Adrenal gland (tissue), 19 donors: ENCODE data around the gene ARHGEF7. TPM values are rescaled to one million over a fixed set of nuclear protein-coding genes. Genes with fewer than 3 reads are reported as not detected.

Source experiments
- DNase-seq, 7 donors: peaks; one replicate each; pipeline ENCODE4 v3.0.0-alpha.2; 2019 to 2020
- H3K27ac ChIP-seq, 5 donors: fragments of 200-600 bp; sonication (generic) in 4 of 5; 1 replicate in 3 of 5; 2 replicates in 2 of 5; pipeline versions ENCODE4 v1.5.1 to v1.8.0; 2016 to 2020; ENCODE audit warnings: mild to moderate bottlenecking in 1 of 5
- H3K27me3 ChIP-seq: fragments of 200-600 bp; 2 replicates; pipeline ENCODE4 v1.8.0; 2021
- H3K36me3 ChIP-seq, 2 donors: fragments of 200-600 bp; replicated peaks in 1 of 2; 1 replicate in 1 of 2; 2 replicates in 1 of 2; pipeline versions ENCODE4 v1.5.1 to v1.8.0; 2018 to 2022
- H3K4me1 ChIP-seq, 2 donors: fragments of 200-600 bp; replicated peaks in 1 of 2; 1 replicate in 1 of 2; 2 replicates in 1 of 2; pipeline versions ENCODE4 v1.5.1 to v1.8.0; 2018 to 2021
- H3K4me3 ChIP-seq, 4 donors: fragments of 200-600 bp; sonication (generic) in 3 of 4; one replicate each; pipeline ENCODE4 v1.5.1; 2016 to 2018
- H3K9me3 ChIP-seq, 3 donors: fragments of 200-600 bp; sonication (generic) in 1 of 3; replicated peaks in 1 of 3; 1 replicate in 2 of 3; 2 replicates in 1 of 3; pipeline versions ENCODE4 v1.5.1 to v1.8.0; 2016 to 2021
- CTCF ChIP-seq, 6 experiments: fragments of 450-650 bp in 4 of 6; fragments of 200-600 bp in 2 of 6; sonication (generic) in 1 of 6; IDR thresholded peaks; 1 replicate in 5 of 6; 2 replicates in 1 of 6; pipeline versions ENCODE4 v1.5.1 to v1.8.0; 2016 to 2021; ENCODE audit warnings: antibody characterized with exemption in 6 of 6, mild to moderate bottlenecking in 2 of 6, moderate library complexity in 1 of 6
- POLR2A ChIP-seq, 2 donors: fragments of 450-650 bp; IDR thresholded peaks; one replicate each; pipeline ENCODE4 v1.6.1; 2017; ENCODE audit warnings: antibody characterized with exemption in 2 of 2, mild to moderate bottlenecking in 2 of 2, moderate library complexity in 1 of 2
- WGBS, 4 donors: extraction: QIAGEN DNeasy Blood & Tissue Kit in 2 of 4; methylation state at CpG; one replicate each; pipeline versions ENCODE4 v1.1.5 to v1.1.7; 2013 to 2017; 5-methylcytosine and 5-hydroxymethylcytosine counted together
- intact Hi-C, 2 donors: fragments of 100-400 bp; cut with DNase I; formaldehyde crosslinking; loops; one replicate each; pipeline versions ENCODE4 v1.14.1 to v1.15.0; 2022 to 2023
- long read RNA-seq, 10 donors: library from polyadenylated mRNA in 3 of 10; unstranded in 2 of 10; stranded (forward) in 1 of 10; transcript quantifications; one replicate each; pipeline ENCODE4 v2.0.0 and lab custom pipeline, GENCODE V29; 2021 to 2026
- polyA plus RNA-seq, 3 donors: library from polyadenylated mRNA; stranded (reverse); fragments of 200-250 nt in 2 of 3; fragments of 350-450 nt in 1 of 3; fragmentation: Illumina TruSeq in 1 of 3; extraction: RNeasy Lipid Tissue Mini Kit (QIAGEN cat#74804) in 1 of 3; gene quantifications; one replicate each; pipeline ENCODE4 v1.2.3, GENCODE V29; 2013 to 2014
- total RNA-seq, 9 donors: library from RNA; depleted of rRNA in 4 of 9; stranded (reverse); fragments of >200 nt in 4 of 9; fragments of 120-200 nt in 1 of 9; fragmentation: NEBNext Ultra II Directional in 1 of 9; extraction: Animal tissue kit (Norgen Biotek cat#: 25700) in 1 of 9; gene quantifications; one replicate each; pipeline versions ENCODE4 v1.1.0 to v1.2.4, GENCODE V29; 2013 to 2023
- donor health status: healthy with polysubstance abuse.
- donor health status: Bipolar disorder and iron deficiency.
- donor health status: DM: yes; HTN: yes; CAD: no.
- donor health status: DM: no; HTN: no; CAD: no.
- donor health status: DM: no; HTN: no; CAD: no.
- donor health status: DM: yes; HTN: yes; CAD: no.

ARHGEF7 gene, protein sequence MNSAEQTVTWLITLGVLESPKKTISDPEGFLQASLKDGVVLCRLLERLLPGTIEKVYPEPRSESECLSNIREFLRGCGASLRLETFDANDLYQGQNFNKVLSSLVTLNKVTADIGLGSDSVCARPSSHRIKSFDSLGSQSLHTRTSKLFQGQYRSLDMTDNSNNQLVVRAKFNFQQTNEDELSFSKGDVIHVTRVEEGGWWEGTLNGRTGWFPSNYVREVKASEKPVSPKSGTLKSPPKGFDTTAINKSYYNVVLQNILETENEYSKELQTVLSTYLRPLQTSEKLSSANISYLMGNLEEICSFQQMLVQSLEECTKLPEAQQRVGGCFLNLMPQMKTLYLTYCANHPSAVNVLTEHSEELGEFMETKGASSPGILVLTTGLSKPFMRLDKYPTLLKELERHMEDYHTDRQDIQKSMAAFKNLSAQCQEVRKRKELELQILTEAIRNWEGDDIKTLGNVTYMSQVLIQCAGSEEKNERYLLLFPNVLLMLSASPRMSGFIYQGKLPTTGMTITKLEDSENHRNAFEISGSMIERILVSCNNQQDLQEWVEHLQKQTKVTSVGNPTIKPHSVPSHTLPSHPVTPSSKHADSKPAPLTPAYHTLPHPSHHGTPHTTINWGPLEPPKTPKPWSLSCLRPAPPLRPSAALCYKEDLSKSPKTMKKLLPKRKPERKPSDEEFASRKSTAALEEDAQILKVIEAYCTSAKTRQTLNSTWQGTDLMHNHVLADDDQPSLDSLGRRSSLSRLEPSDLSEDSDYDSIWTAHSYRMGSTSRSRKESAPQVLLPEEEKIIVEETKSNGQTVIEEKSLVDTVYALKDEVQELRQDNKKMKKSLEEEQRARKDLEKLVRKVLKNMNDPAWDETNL
- 10 to 100 TPM; 25.3 to 69.3 (median 59.5) TPM for total RNA-seq
- 10 to 100 TPM; 34.5 to 36.5 (median 36.1) TPM for polyA plus RNA-seq
- long read RNA-seq, donor 1, partial matches to known transcripts: 0 of 3 reads
- long read RNA-seq, donor 1, other reads (novel, unspliced or antisense): 0 of 3 reads
- long read RNA-seq, donor 2, partial matches to known transcripts: 0 of 1 reads
- long read RNA-seq, donor 2, other reads (novel, unspliced or antisense): 0 of 1 reads
- long read RNA-seq, donor 3: 0 reads
- long read RNA-seq, donor 4, partial matches to known transcripts: 3 of 11 reads
- long read RNA-seq, donor 4, other reads (novel, unspliced or antisense): 8 of 11 reads
- long read RNA-seq, donor 5, full-length matches to known transcripts: 1 of 23 reads
- long read RNA-seq, donor 5, partial matches to known transcripts: 19 of 23 reads
- long read RNA-seq, donor 5, other reads (novel, unspliced or antisense): 3 of 23 reads
- long read RNA-seq, donor 6, full-length matches to known transcripts: 1 of 5 reads
- long read RNA-seq, donor 6, partial matches to known transcripts: 0 of 5 reads
- long read RNA-seq, donor 6, other reads (novel, unspliced or antisense): 4 of 5 reads
- long read RNA-seq, donor 7, partial matches to known transcripts: 7 of 7 reads
- long read RNA-seq, donor 7, other reads (novel, unspliced or antisense): 0 of 7 reads
- long read RNA-seq, donor 8, partial matches to known transcripts: 19 of 22 reads
- long read RNA-seq, donor 8, other reads (novel, unspliced or antisense): 0 of 22 reads
- long read RNA-seq, donor 9: 0 reads
- long read RNA-seq, donor 10: 0 reads

DNA sequence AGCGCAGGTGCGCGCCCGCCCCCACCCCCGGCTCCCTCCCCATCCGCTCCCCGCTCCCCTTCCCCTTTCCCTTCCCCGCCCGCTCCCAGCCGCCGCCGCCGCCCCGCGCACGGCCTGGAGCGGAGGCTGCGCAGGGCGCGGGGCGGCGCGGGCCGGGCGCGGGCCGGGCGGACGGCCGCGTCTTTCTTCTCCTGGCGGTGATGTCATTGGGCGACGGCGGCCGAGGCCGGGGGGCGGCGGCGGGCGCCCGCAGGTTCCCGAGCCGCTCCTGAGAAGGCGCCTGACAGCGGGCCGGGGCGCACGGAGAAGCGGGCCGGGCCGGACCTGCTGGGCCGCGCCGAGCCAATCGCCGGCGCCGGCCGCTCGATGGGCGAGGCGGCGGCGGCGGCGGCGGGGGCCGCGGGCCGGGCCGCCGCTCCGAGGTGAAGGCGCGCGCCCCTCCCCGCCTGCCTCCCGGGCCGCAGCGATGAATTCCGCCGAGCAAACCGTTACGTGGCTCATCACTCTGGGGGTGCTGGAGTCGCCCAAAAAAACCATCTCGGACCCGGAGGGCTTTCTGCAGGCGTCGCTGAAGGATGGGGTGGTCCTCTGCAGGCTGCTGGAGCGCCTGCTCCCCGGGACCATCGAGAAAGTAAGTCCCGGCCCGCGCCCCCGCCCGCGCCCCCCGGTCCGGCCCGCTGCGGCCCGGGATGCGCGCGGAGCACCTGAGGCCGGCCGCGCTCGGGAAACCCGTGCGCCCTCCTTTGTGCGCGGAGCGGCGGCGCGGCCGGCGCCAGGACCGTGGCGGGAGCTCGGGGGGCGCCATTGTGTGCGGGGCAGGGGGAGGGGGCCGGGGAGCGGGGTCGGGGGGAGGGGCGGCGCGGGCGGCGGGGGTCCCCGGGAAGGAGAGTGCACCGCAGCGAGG is at the start of gene ARHGEF7:
TSS of gene ARHGEF7 (plus strand) at position 250 of the 904 bp plus-strand sequence. CDS start at position 467, 217 bp downstream.
- Histone ChIP-seq H3K36me3 (no peaks in the 10 kb centered on the region), H3K27me3 (no peaks in the 10 kb centered on the region), H3K9me3 (no peaks in the 10 kb centered on the region), H3K4me1 (peaks cover 0 to 10% of the 10 kb centered on the region in 2 donors), H3K27ac (peak within 1 kb of the TSS in 4 of 5 donors; percentile 23 to 73 (median 52)), H3K4me3 (peak within 1 kb of the TSS in 2 of 4 donors; percentile 17 to 71)
- no peak for TF ChIP-seq POLR2A (IDR thresholded peaks at IDR 0.05)
- TF ChIP-seq CTCF (IDR thresholded peaks at IDR 0.05): no peak
- peak in 3 of 7 donors; percentile 5 to 22 (median 15) for DNase-seq
- intact Hi-C loops: no loop called here
- WGBS, 4 donors: 0 to 3% (median 1%) methylated on average over 5 to 129 of the region's 137 CpGs

GRCh38 chr13:111065698-111066097 is 49.4 kb upstream of the ARHGEF7 start:
- no peak for DNase-seq
- intact Hi-C loops: loop anchor here (5.0 kb wide), 2 partner anchors 152 to 157 kb away; no protein-coding TSS in a partner anchor
- Histone ChIP-seq H3K4me1 (peaks cover 0 to 4% of the 10 kb centered on the region in 2 donors), H3K27ac (no peak overlapping the region), H3K36me3 (no peaks in the 10 kb centered on the region), H3K27me3 (no peaks in the 10 kb centered on the region), H3K4me3 (no peak overlapping the region), H3K9me3 (no peaks in the 10 kb centered on the region)
- 93 to 97% (median 96%) methylated on average over 12 of the region's 12 CpGs for WGBS, 4 donors
- TF ChIP-seq CTCF (IDR thresholded peaks at IDR 0.05) (no peak), POLR2A (IDR thresholded peaks at IDR 0.05) (no peak)

DNA sequence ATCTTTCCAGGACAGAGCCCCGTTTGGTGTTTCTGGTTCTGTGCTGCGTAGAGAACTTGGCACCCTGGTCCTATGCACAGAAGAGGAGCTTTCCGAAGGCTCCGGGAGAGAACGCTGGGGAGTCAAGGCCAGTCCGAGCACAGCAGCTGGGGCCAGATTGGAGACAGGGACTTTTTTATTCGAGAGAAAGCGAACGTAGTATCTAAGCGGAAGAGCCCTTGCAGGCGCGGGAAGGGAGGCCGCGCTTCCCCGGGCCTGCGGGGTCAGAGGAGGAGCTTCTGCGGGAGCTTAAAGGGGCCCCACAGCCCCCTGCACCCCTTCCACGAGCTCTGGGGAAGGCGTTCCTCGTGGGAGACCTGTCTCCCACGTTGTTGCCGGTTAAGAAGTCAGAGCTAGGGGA is 48.6 kb upstream of the ARHGEF7 start:
- peak; percentile 48 to 84 (median 81) for DNase-seq
- Histone ChIP-seq H3K27me3 (no peaks in the 10 kb centered on the region), H3K36me3 (no peaks in the 10 kb centered on the region), H3K4me1 (peaks cover 0 to 4% of the 10 kb centered on the region in 2 donors), H3K9me3 (no peaks in the 10 kb centered on the region), H3K27ac (peak overlapping the region; percentile 73 to 96 (median 90)), H3K4me3 (peak overlapping the region in 2 of 4 donors; percentile 60 to 81)
- TF ChIP-seq CTCF (IDR thresholded peaks at IDR 0.05) (no peak), POLR2A (IDR thresholded peaks at IDR 0.05) (peak in 1 of 2 donors; percentile 77)
- 14 to 24% (median 16%) methylated on average over 17 to 22 of the region's 22 CpGs for WGBS, 4 donors
- intact Hi-C loops: loop anchor here (5.0 kb wide), 2 partner anchors 151 to 156 kb away; no protein-coding TSS in a partner anchor
